WTC11 (cell line): ENCODE results near the gene IZUMO1. TPM values are rescaled to one million over a fixed set of nuclear protein-coding genes. Genes with fewer than 3 reads are reported as not detected.
A peak's percentile ranks its signal among the peaks of the same experiment; 100 is the strongest.
"Not testable (repeated sequence)": the region's sequence is repeated elsewhere in the genome, so short reads cannot be mapped to it uniquely, and the experiment has no call there.

ENCODE experiments used
- ATAC-seq: fragments of 200-7000 bp; cut with Tn5 transposase; 2 replicates; pipeline ENCODE4 v1.10.0; 2021; ENCODE audit warnings: mild to moderate bottlenecking, moderate library complexity
- CTCF ChIA-PET: fragments of 300-600 bp; sonication (Branson Sonifier 250); formaldehyde crosslinking; loops from one replicate; lab custom pipeline; 2021; ENCODE audit warnings: antibody characterized with exemption; lab: Charles Lee
- POLR2A ChIA-PET: fragments of 350-600 bp; sonication (Branson Sonifier 250); formaldehyde crosslinking; loops from one replicate; lab custom pipeline; 2021; ENCODE audit warnings: antibody characterized with exemption; lab: Charles Lee
- DNase-seq: peaks from one replicate; pipeline ENCODE4 v3.0.0; 2021; ENCODE audit warnings: low spot score
- H3K27ac Mint-ChIP-seq: 2 replicates; pipeline ENCODE4 v1.8.0; 2021; ENCODE audit warnings: mixed read lengths
- H3K27me3 Mint-ChIP-seq: 2 replicates; pipeline ENCODE4 v1.8.0; 2021; ENCODE audit warnings: low read depth, mild to moderate bottlenecking, moderate library complexity, mixed read lengths
- H3K36me3 Mint-ChIP-seq: 2 replicates; pipeline ENCODE4 v1.8.0; 2021; ENCODE audit warnings: mixed read lengths
- H3K4me1 Mint-ChIP-seq: 2 replicates; pipeline ENCODE4 v1.8.0; 2022; ENCODE audit warnings: mixed read lengths
- H3K4me3 Mint-ChIP-seq: 2 replicates; pipeline ENCODE4 v1.8.0; 2021; ENCODE audit warnings: mild to moderate bottlenecking, moderate library complexity, mixed read lengths
- H3K9me3 Mint-ChIP-seq: 2 replicates; pipeline ENCODE4 v1.8.0; 2021; ENCODE audit warnings: mixed read lengths
- ARID4B ChIP-seq: sonication (generic); formaldehyde crosslinking; IDR thresholded peaks from 2 replicates; pipeline ENCODE4 v1.8.0; 2023; ENCODE audit warnings: missing genetic modification reagents, mild to moderate bottlenecking, borderline replicate concordance
- ATF1 ChIP-seq: sonication (generic); formaldehyde crosslinking; IDR thresholded peaks from 2 replicates; pipeline ENCODE4 v1.8.1; 2023; ENCODE audit warnings: mild to moderate bottlenecking, moderate library complexity, missing genetic modification reagents
- E2F4 ChIP-seq: sonication (generic); formaldehyde crosslinking; IDR thresholded peaks from 2 replicates; pipeline ENCODE4 v1.8.1; 2022; ENCODE audit warnings: low read depth, mild to moderate bottlenecking, moderate library complexity, missing genetic modification reagents, borderline replicate concordance
- JAZF1 ChIP-seq: fragments of 250-450 bp; sonication (Bioruptor Pico); IDR thresholded peaks from 2 replicates; pipeline ENCODE4 v1.9.0; 2021; ENCODE audit warnings: moderate library complexity, mild to moderate bottlenecking, inconsistent platforms
- MLX ChIP-seq: sonication (generic); formaldehyde crosslinking; IDR thresholded peaks from 2 replicates; pipeline ENCODE4 v1.8.1; 2023; ENCODE audit warnings: mild to moderate bottlenecking, missing genetic modification reagents, moderate library complexity
- NFE2L1 ChIP-seq: sonication (generic); formaldehyde crosslinking; IDR thresholded peaks from 2 replicates; pipeline ENCODE4 v1.8.1; 2023; ENCODE audit warnings: missing genetic modification reagents
- NR1H2 ChIP-seq: sonication (generic); formaldehyde crosslinking; IDR thresholded peaks from 2 replicates; pipeline ENCODE4 v1.9.0; 2021; ENCODE audit warnings: mild to moderate bottlenecking, moderate library complexity, missing genetic modification reagents
- SMAD4 ChIP-seq: sonication (generic); formaldehyde crosslinking; IDR thresholded peaks from 2 replicates; pipeline ENCODE4 v1.8.0; 2022; ENCODE audit warnings: mild to moderate bottlenecking, missing genetic modification reagents
- SP1 ChIP-seq: sonication (generic); formaldehyde crosslinking; conservative IDR thresholded peaks from 2 replicates; pipeline ENCODE4 v1.8.1; 2022; ENCODE audit warnings: missing genetic modification reagents
- TEAD1 ChIP-seq: sonication (generic); formaldehyde crosslinking; IDR thresholded peaks from 2 replicates; pipeline ENCODE4 v1.8.0; 2022; ENCODE audit warnings: mild to moderate bottlenecking, missing genetic modification reagents
- ZNF219 ChIP-seq: sonication (generic); formaldehyde crosslinking; IDR thresholded peaks from 2 replicates; pipeline ENCODE4 v1.8.0; 2023; ENCODE audit warnings: missing genetic modification reagents, mild to moderate bottlenecking, borderline replicate concordance
- ZNF263 ChIP-seq: sonication (generic); formaldehyde crosslinking; IDR thresholded peaks from 2 replicates; pipeline ENCODE4 v1.8.1; 2022; ENCODE audit warnings: low read depth, mild to moderate bottlenecking, moderate library complexity, missing genetic modification reagents
- total RNA-seq: library from RNA; stranded (reverse); gene quantifications from 3 replicates; pipeline ENCODE4 v1.2.3, GENCODE V29; 2021

Gene IZUMO1
- total RNA-seq, 1 experiment from 2014 or later: 2.2 TPM

- TF ChIP-seq NFE2L1 (CRISPR knock-in tag): no peak
- no peak for TF ChIP-seq TEAD1 (CRISPR knock-in tag)
- TF ChIP-seq NR1H2 (CRISPR knock-in tag): no peak
- TF ChIP-seq, all 79 proteins: peak for 0
Observed at GRCh38 chr19:48793271-48793670, 46.6 kb upstream of the IZUMO1 start (continued).

- H3K27ac Mint-ChIP-seq: peak overlapping the region; percentile 46; the same call in 1 of the 2 replicates
- H3K36me3 Mint-ChIP-seq, H3K4me3 Mint-ChIP-seq, H3K9me3 Mint-ChIP-seq, ATAC-seq, DNase-seq, H3K27me3 Mint-ChIP-seq, H3K4me1 Mint-ChIP-seq: not testable (repeated sequence)
- ChIA-PET POLR2A (interaction anchor here (0.7 to 1.1 kb wide), 2 partner anchors 32 to 141 kb away, joined by 3 read pairs; partner anchors contain the start of gene CA11), CTCF (interaction anchor here (0.7 to 4.6 kb wide), 16 partner anchors 8 to 244 kb away, joined by 4 to 76 read pairs (median 10); partner anchors contain the start of genes BCAT2, CA11, FUT2 and HSD17B14)
Observed at GRCh38 chr19:48787331-48787730, 40.6 kb upstream of the IZUMO1 start.

- POLR2A ChIA-PET, ATAC-seq, H3K27ac Mint-ChIP-seq, DNase-seq, H3K4me1 Mint-ChIP-seq, H3K9me3 Mint-ChIP-seq, H3K4me3 Mint-ChIP-seq, H3K36me3 Mint-ChIP-seq, H3K27me3 Mint-ChIP-seq: not testable (repeated sequence)
- CTCF ChIA-PET: interaction anchor here (0.7 to 2.6 kb wide), 6 partner anchors 9 to 184 kb away, joined by 3 to 26 read pairs (median 6); no protein-coding TSS in a partner anchor
Observed at GRCh38 chr19:48786422-48786821, 39.7 kb upstream of the IZUMO1 start.

- ChIA-PET CTCF (interaction anchor here (0.5 to 1.7 kb wide), 6 partner anchors 23 to 283 kb away, joined by 3 to 6 read pairs (median 3); partner anchors contain the start of genes FUT2 and HSD17B14), POLR2A (no interaction called here)
- no peak for DNase-seq
- Mint-ChIP-seq H3K36me3 (no peaks in the 10 kb centered on the region), H3K27me3 (peaks cover 8% of the 10 kb centered on the region), H3K4me1 (peaks cover 8% of the 10 kb centered on the region), H3K27ac (no peak overlapping the region; the same call in 1 of the 2 replicates), H3K4me3 (no peak overlapping the region), H3K9me3 (no peaks in the 10 kb centered on the region)
- ATAC-seq: no peak
- TF ChIP-seq SP1 (CRISPR knock-in tag) (no peak), ATF1 (CRISPR knock-in tag) (no peak), ZNF263 (CRISPR knock-in tag) (no peak), JAZF1 (CRISPR knock-in tag) (no peak), E2F4 (CRISPR knock-in tag) (no peak), MLX (CRISPR knock-in tag) (no peak), ARID4B (CRISPR knock-in tag) (no peak), ZNF219 (no peak), SMAD4 (CRISPR knock-in tag) (no peak)
Observed at GRCh38 chr19:48784527-48784926, 37.8 kb upstream of the IZUMO1 start.
